K562 (cell line): Measurements from ENCODE around the gene GPR52. TPM values are rescaled to one million over a fixed set of nuclear protein-coding genes. Genes with fewer than 3 reads are reported as not detected.

ENCODE experiments used
- ATAC-seq: fragments of 200-7000 bp; cut with Tn5 transposase; 3 replicates; pipeline ENCODE4 v1.9.1; 2020; ENCODE audit warnings: moderate library complexity
- BruUV-seq: library from RNA; stranded (reverse); fragments of 400-500 nt; replicated peaks from 2 replicates; lab custom pipeline; 2021; lab: Mats Ljungman, UMichigan
- CTCF ChIA-PET: fragments of 300-600 bp; formaldehyde crosslinking; extraction: SDS; loops from one replicate; lab custom pipeline; 2021; ENCODE audit warnings: low intra/inter-chr PET ratio; lab: Yijun Ruan, JAX
- POLR2A ChIA-PET: fragments of 300-600, 350-650 bp; sonication (Branson Sonifier 250); formaldehyde crosslinking; extraction: SDS; loops from one replicate; lab custom pipeline; 2021; ENCODE audit warnings: antibody characterized with exemption, inconsistent platforms; lab: Yijun Ruan, JAX
- DNase-seq, 4 experiments: peaks; one replicate each; pipeline versions ENCODE4 v3.0.0 to v3.0.0-alpha.2; 2011 to 2018; ENCODE audit warnings: low spot score in 3 of 4, mixed read lengths in 3 of 4; ENCODE audit errors: extremely low read depth in 1 of 4
- FAIRE-seq: peaks from 2 replicates; lab custom pipeline; 2011; peaks lifted over from hg19 to GRCh38; lab: Jason Lieb, UNC
- H2AFZ ChIP-seq: 2 replicates; pipeline ENCODE4 v1.6.0; 2011; ENCODE audit warnings: low read depth, low read length, control low read depth, inconsistent platforms
- H3K27ac ChIP-seq: fragments of 200-600 bp; 3 replicates; pipeline ENCODE4 v1.8.0; 2011; ENCODE audit warnings: low read depth, mild to moderate bottlenecking, control low read depth, inconsistent platforms, low read length, moderate library complexity, mixed read lengths; ENCODE audit errors: extremely low read depth
- H3K27me3 ChIP-seq, 2 experiments: fragments of 300-600 bp in 1 of 2; 2 replicates in 1 of 2; 3 replicates in 1 of 2; pipeline versions ENCODE4 v1.6.0 to v1.8.0; 2011; ENCODE audit warnings: inconsistent platforms in 2 of 2, low read length in 2 of 2, mild to moderate bottlenecking in 1 of 2, mixed read lengths in 1 of 2, moderate library complexity in 1 of 2; ENCODE audit not compliant: control insufficient read depth in 2 of 2, insufficient read depth in 2 of 2
- H3K36me3 ChIP-seq: fragments of 300-600 bp; 3 replicates; pipeline ENCODE4 v1.8.0; 2011; ENCODE audit warnings: mild to moderate bottlenecking, low read length, inconsistent platforms; ENCODE audit not compliant: control insufficient read depth, insufficient read depth
- H3K4me1 ChIP-seq, 2 experiments: fragments of 200-600 bp in 1 of 2; replicated peaks in 1 of 2; 2 replicates in 1 of 2; 3 replicates in 1 of 2; pipeline versions ENCODE4 v1.5.1 to v1.8.0; 2011; ENCODE audit warnings: inconsistent platforms in 2 of 2, low read length in 2 of 2, mild to moderate bottlenecking in 1 of 2, mixed read lengths in 1 of 2, moderate library complexity in 1 of 2; ENCODE audit not compliant: control insufficient read depth in 2 of 2, insufficient read depth in 2 of 2
- H3K4me2 ChIP-seq: 2 replicates; pipeline ENCODE4 v1.6.1; 2011; ENCODE audit warnings: low read length, control low read depth, inconsistent platforms, mixed read lengths; ENCODE audit not compliant: insufficient read depth
- H3K4me3 ChIP-seq: fragments of 200-600 bp; sonication (generic), shearing (Covaris generic); 2 replicates; pipeline ENCODE4 v1.5.1; 2016; ENCODE audit warnings: control low read depth, inconsistent platforms
- H3K79me2 ChIP-seq: fragments of 200-600 bp; 3 replicates; pipeline ENCODE4 v1.8.0; 2011; ENCODE audit warnings: low read length, inconsistent platforms; ENCODE audit not compliant: control insufficient read depth, insufficient read depth
- H3K9ac ChIP-seq, 2 experiments: 2 replicates each; pipeline versions ENCODE4 v1.6.0 to v1.6.1; 2011; ENCODE audit warnings: low read depth in 2 of 2, low read length in 2 of 2, control low read depth in 1 of 2, inconsistent platforms in 1 of 2, mild to moderate bottlenecking in 1 of 2, mixed read lengths in 1 of 2; ENCODE audit not compliant: insufficient read depth in 1 of 2
- H3K9me1 ChIP-seq: one replicate; pipeline ENCODE4 v1.6.0; 2011; ENCODE audit warnings: inconsistent platforms, mild to moderate bottlenecking, low read length, moderate library complexity; ENCODE audit not compliant: control insufficient read depth, insufficient read depth
- H3K9me3 ChIP-seq: replicated peaks from 2 replicates; pipeline ENCODE4 v1.5.1; 2011; ENCODE audit warnings: low read depth, low read length, inconsistent platforms; ENCODE audit not compliant: control insufficient read depth, insufficient read depth
- H4K20me1 ChIP-seq: replicated peaks from 2 replicates; pipeline ENCODE4 v1.6.1; 2011; ENCODE audit warnings: low read length, inconsistent platforms, mixed read lengths; ENCODE audit not compliant: control insufficient read depth, insufficient read depth
- ARID2 ChIP-seq: fragments of 450-650 bp; IDR thresholded peaks from 2 replicates; pipeline ENCODE4 v1.6.1; 2017; ENCODE audit warnings: antibody characterized with exemption, mild to moderate bottlenecking
- ATF3 ChIP-seq, 2 experiments: fragments of 450-650 bp in 1 of 2; sonication (generic) in 1 of 2; formaldehyde crosslinking in 1 of 2; IDR thresholded peaks in 1 of 2; conservative IDR thresholded peaks in 1 of 2; 2 replicates each; pipeline versions ENCODE4 v1.6.1 to v1.8.1; 2016 to 2023; ENCODE audit warnings: mild to moderate bottlenecking in 2 of 2, moderate library complexity in 2 of 2, inconsistent platforms in 1 of 2, missing genetic modification reagents in 1 of 2
- BCL6 ChIP-seq: fragments of 250-450 bp; sonication (Bioruptor Pico); IDR thresholded peaks from 2 replicates; pipeline ENCODE4 v1.4.0; 2020
- BRF1 ChIP-seq: IDR thresholded peaks from 3 replicates; pipeline ENCODE4 v1.6.1; 2011; ENCODE audit warnings: borderline replicate concordance, mild to moderate bottlenecking; ENCODE audit not compliant: insufficient read length; ENCODE audit errors: extremely low read depth
- CREM ChIP-seq: IDR thresholded peaks from 2 replicates; pipeline ENCODE4 v1.6.1; 2014; ENCODE audit warnings: antibody characterized with exemption, low read depth
- CSDE1 ChIP-seq, 2 experiments: fragments of 450-650 bp; IDR thresholded peaks; 2 replicates each; pipeline ENCODE4 v1.6.1; 2016; ENCODE audit warnings: mild to moderate bottlenecking in 1 of 2
- FOSL1 ChIP-seq: fragments of 200-800 bp; sonication (Bioruptor generic); conservative IDR thresholded peaks from 2 replicates; pipeline ENCODE4 v1.6.1; 2016; ENCODE audit warnings: missing genetic modification characterization, missing compliant biosample characterization
- GTF2F1 ChIP-seq: IDR thresholded peaks from 2 replicates; pipeline ENCODE4 v1.6.1; 2011; ENCODE audit warnings: low read depth, low read length, improper control_type of control experiment
- KLF1 ChIP-seq: fragments of 450-650 bp; IDR thresholded peaks from 2 replicates; pipeline ENCODE4 v1.6.1; 2016; ENCODE audit warnings: missing genetic modification characterization, missing compliant biosample characterization
- NCOA1 ChIP-seq: fragments of 450-650 bp; IDR thresholded peaks from 2 replicates; pipeline ENCODE4 v1.6.1; 2016; ENCODE audit warnings: low read depth
- PHF8 ChIP-seq: fragments of 200-600 bp; sonication (generic); IDR thresholded peaks from 2 replicates; pipeline ENCODE4 v1.6.1; 2012; ENCODE audit warnings: mixed run types, mild to moderate bottlenecking, inconsistent platforms, low read length, moderate library complexity, borderline replicate concordance
- POLR2AphosphoS2 ChIP-seq: IDR thresholded peaks from 2 replicates; pipeline ENCODE4 v1.6.1; 2012; ENCODE audit warnings: low read length, improper control_type of control experiment
- POLR3A ChIP-seq: IDR thresholded peaks from 2 replicates; pipeline ENCODE4 v1.6.1; 2011; ENCODE audit warnings: borderline replicate concordance, mild to moderate bottlenecking, moderate library complexity; ENCODE audit not compliant: insufficient read length, insufficient read depth; ENCODE audit errors: extremely low read depth
- TAL1 ChIP-seq: fragments of 450-650 bp; IDR thresholded peaks from 2 replicates; pipeline ENCODE4 v1.6.1; 2016; ENCODE audit warnings: mild to moderate bottlenecking
- TEAD4 ChIP-seq, 2 experiments: sonication (generic) in 1 of 2; formaldehyde crosslinking in 1 of 2; IDR thresholded peaks; 2 replicates each; pipeline versions ENCODE4 v1.6.1 to v1.8.0; 2012 to 2022; ENCODE audit warnings: borderline replicate concordance in 1 of 2, inconsistent platforms in 1 of 2, low read length in 1 of 2, mild to moderate bottlenecking in 1 of 2, missing genetic modification reagents in 1 of 2
- ZNF699 ChIP-seq: fragments of 250-450 bp; sonication (Bioruptor Pico); IDR thresholded peaks from 2 replicates; pipeline ENCODE4 v1.8.0; 2021; ENCODE audit warnings: mild to moderate bottlenecking, moderate library complexity; ENCODE audit not compliant: insufficient replicate concordance
- WGBS: fragments of 100-300 bp; shearing (Covaris generic); methylation state at CpG from one replicate; pipeline ENCODE4 v1.1.6; 2016; ENCODE audit warnings: low coverage, mixed read lengths; ENCODE audit not compliant: insufficient coverage; ENCODE audit errors: missing lambda C conversion rate; 5-methylcytosine and 5-hydroxymethylcytosine counted together
- in situ Hi-C: fragments of 300-500 bp; cut with MboI; formaldehyde crosslinking; loops from 4 replicates; pipeline ENCODE4 v1.15.0; 2018; ENCODE audit warnings: inconsistent platforms, mixed read lengths
- intact Hi-C: fragments of 100-400 bp; cut with micrococcal nuclease; formaldehyde crosslinking; loops from 2 replicates; pipeline ENCODE4 v1.14.2; 2022
- polyA plus RNA-seq, 8 experiments: library from polyadenylated mRNA; depleted of rRNA in 4 of 8; stranded (reverse) in 5 of 8; unstranded in 3 of 8; fragments of >200 nt; fragmentation: Nextera tagmentation in 2 of 8; fragmentation: Illumina TruSeq in 1 of 8; extraction: Ambion mirVana in 2 of 8; extraction: Trizol in 1 of 8; gene quantifications; 2 replicates each; pipeline versions ENCODE4 v1.2.1 to v1.2.3, GENCODE V29; 2011 to 2014; ENCODE audit warnings: inconsistent platforms in 1 of 8, missing spikeins in 1 of 8
- total RNA-seq, 7 experiments: library from RNA; depleted of rRNA in 6 of 7; stranded (reverse); fragments of >200 nt in 6 of 7; fragmentation: Illumina TruSeq in 2 of 7; extraction: Trizol in 2 of 7; gene quantifications; 2 replicates each; pipeline versions ENCODE4 v1.2.1 to v1.2.3, GENCODE V29; 2011 to 2021; ENCODE audit warnings: low replicate concordance in 1 of 7

GPR52 gene
- total and polyA plus RNA-seq, 9 of the 15 experiments (the other 6 are each of a cell fraction or from before 2014, with no cell fraction given), result 0.12 to 4.9 (median 1.1) TPM; not detected in 3

DNA sequence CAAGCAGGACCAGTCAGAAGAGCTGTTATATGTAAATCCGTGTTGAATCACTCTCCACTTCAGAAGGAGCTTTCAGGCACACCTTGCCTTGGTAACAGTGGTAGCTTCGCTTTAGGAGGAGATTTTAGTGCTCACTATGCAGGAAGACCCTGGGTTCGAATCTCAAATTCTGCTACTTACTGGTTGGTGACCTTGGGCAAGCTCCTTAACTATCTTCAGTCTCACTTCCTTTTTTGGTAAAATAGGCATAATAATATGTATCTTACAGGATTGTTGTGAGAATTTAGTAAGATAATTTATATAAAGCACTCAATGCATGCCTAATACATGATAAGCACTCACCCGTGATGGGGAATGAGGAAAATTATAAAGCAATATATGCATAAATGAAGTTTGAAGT lies 46.7 kb upstream of the GPR52 start:
- Histone ChIP-seq H3K4me3 (no peak overlapping the region), H3K4me2 (no peak overlapping the region), H3K27me3 (no peaks in the 10 kb centered on the region), H2AFZ (no peak overlapping the region), H4K20me1 (no peaks in the 10 kb centered on the region), H3K27ac (no peak overlapping the region), H3K36me3 (peaks cover 10% of the 10 kb centered on the region; the same call in 2 of the 3 replicates), H3K9me3 (no peaks in the 10 kb centered on the region), H3K79me2 (no peaks in the 10 kb centered on the region), H3K9me1 (no peaks in the 10 kb centered on the region), H3K9ac (no peak overlapping the region), H3K4me1 (no peaks in the 10 kb centered on the region)
- no peak for FAIRE-seq
- DNase-seq, result no peak
- ChIA-PET CTCF (no interaction called here), POLR2A (interaction anchor here (0.9 to 1.0 kb wide), 2 partner anchors 13 to 14 kb away, joined by 3 read pairs; no protein-coding TSS in a partner anchor)
- no peak for TF ChIP-seq NCOA1
- TF ChIP-seq ZNF699 (CRISPR knock-in tag), result no peak
- no peak for TF ChIP-seq ARID2
- TF ChIP-seq PHF8, result no peak
- no peak for TF ChIP-seq POLR2AphosphoS2
- TF ChIP-seq CREM, result no peak
- no peak for TF ChIP-seq BRF1
- no peak for TF ChIP-seq KLF1 (tag)
- TF ChIP-seq CSDE1 (IDR thresholded peaks at IDR 0.05), result no peak
- no peak for TF ChIP-seq BCL6 (CRISPR knock-in tag)
- no peak for TF ChIP-seq TEAD4 (IDR thresholded peaks at IDR 0.05; ENCODE audit: low read length)
- no peak for TF ChIP-seq TEAD4 (CRISPR knock-in tag; IDR thresholded peaks at IDR 0.05; ENCODE audit: borderline replicate concordance)
- TF ChIP-seq FOSL1 (tag), result no peak
- no peak for TF ChIP-seq POLR3A
- no peak for TF ChIP-seq GTF2F1
- no peak for TF ChIP-seq ATF3 (IDR thresholded peaks at IDR 0.05)
- no peak for TF ChIP-seq ATF3 (CRISPR knock-in tag; conservative IDR thresholded peaks at IDR 0.05)
- no peak for TF ChIP-seq TAL1
- WGBS, result 52% methylated on average over 4 of the region's 4 CpGs
- intact Hi-C loops (no loop called here), in situ Hi-C loops (no loop called here)
- no TSS peak for BruUV-seq
- no peak for ATAC-seq
